HG03342 (cell line): ENCODE data around the gene EIF3L.
A peak's percentile ranks its signal among the peaks of the same experiment; 100 is the strongest.

Experiments
- ATAC-seq: cut with Tn5 transposase; IDR thresholded peaks from one replicate; pipeline ENCODE4 v1.9.1; 2021; ENCODE audit warnings: mild to moderate bottlenecking, moderate library complexity; ENCODE audit not compliant: unreplicated experiment

The EIF3L gene

GRCh38 chr22:37904572-37905533 is 55.6 kb downstream of the EIF3L start:
- ATAC-seq, result no peak

GRCh38 chr22:37905534-37906363 is 56.5 kb downstream of the EIF3L start, which contains the start of gene MICALL1:
MICALL1 (plus strand) TSS chr22:37906297; CDS start chr22:37906423, 126 bp downstream.
- ATAC-seq, result peak; percentile 68

- ATAC-seq, result peak; percentile 18
Observed at GRCh38 chr22:37906364-37907008, 57.3 kb downstream of the EIF3L start.

GRCh38 chr22:37907036-37907954 is 58.1 kb downstream of the EIF3L start:
- no peak for ATAC-seq

DNA sequence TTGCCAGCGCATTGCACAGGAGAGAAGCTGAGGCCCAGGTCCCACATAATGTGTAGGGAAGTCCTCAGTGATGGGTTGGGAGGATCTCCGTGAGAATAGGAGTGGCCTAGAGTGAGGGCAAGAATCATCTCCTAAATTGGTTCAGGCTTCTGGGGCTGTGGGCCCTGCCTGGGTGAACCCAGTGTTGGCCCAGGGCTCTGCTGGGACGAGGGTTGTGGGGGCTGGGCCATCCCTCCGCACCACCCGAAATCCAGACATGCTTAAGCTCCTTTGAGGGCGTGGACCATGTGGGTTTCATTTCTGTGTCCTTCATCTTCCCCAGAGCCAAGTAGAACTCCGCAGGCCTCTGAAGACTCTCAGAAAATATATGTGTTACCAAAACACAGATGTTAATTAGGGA is 60.5 kb downstream of the EIF3L start:
- no peak for ATAC-seq

- no peak for ATAC-seq
Observed at GRCh38 chr22:37910890-37911672, 61.9 kb downstream of the EIF3L start.

DNA sequence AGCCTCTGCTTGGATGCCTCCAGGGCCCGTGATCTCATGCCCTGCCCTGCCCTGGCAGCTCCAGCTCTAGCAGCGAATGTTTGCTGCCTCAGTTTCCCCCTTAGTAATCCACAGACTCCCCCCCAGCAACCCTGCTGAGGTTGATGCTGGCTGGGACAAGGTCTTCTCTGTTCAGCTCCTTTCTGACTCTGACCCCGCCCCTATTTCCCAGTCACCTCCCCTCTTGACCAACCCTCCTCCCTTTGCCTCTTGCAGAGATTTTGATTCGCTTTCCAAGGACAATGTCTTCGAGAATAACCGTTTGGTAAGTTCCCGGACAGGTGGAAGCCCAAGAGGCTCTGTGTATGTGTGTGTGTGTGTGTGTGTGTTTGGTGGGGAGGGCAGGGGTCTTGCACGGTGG is 62.5 kb downstream of the EIF3L start:
- ATAC-seq, result no peak

DNA sequence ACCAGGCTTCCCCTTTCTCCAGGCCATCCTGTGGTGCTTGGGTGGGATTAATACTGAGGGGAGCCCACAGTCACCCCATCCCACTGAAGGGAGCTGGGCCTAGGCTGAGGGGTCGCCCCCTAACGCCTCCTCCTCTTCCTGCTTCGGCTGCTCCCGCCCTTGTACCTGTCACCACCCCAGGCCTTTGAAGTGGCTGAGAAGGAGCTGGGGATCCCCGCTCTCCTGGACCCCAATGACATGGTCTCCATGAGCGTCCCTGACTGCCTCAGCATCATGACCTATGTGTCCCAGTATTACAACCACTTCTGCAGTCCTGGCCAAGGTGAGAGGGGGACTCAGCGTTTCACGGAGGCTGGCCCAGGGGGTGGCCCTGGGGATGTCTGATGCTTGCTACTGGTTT is 63.0 kb downstream of the EIF3L start:
- ATAC-seq, result no peak

GRCh38 chr22:37913233-37913721 is 64.1 kb downstream of the EIF3L start:
- no peak for ATAC-seq

DNA sequence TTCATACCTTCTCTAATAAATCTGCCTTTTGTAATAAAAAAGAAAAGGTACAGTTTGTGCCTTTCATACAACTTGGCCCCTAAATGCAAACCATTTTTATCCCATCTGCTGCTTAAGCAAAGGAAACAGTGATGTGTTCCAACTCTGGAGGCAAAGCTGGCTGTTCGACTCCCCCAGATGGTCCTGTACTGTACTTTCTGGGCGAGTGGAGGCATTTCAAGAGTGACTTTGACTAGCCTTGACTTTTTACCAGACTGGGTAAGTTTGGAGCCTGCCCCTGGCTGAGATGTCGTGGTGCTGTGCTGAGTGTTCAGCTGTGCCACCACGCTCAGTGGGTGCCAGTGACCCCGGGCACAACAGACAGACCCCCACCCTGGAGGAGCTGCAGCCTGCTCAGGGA is 67.1 kb downstream of the EIF3L start:
- no peak for ATAC-seq

GRCh38 chr22:37917874-37918548 is 68.8 kb downstream of the EIF3L start:
- ATAC-seq, result no peak

GRCh38 chr22:37918580-37919270 is 69.5 kb downstream of the EIF3L start:
- ATAC-seq, result no peak

- no peak for ATAC-seq
Observed at GRCh38 chr22:37920126-37920525, 70.9 kb downstream of the EIF3L start.

DNA sequence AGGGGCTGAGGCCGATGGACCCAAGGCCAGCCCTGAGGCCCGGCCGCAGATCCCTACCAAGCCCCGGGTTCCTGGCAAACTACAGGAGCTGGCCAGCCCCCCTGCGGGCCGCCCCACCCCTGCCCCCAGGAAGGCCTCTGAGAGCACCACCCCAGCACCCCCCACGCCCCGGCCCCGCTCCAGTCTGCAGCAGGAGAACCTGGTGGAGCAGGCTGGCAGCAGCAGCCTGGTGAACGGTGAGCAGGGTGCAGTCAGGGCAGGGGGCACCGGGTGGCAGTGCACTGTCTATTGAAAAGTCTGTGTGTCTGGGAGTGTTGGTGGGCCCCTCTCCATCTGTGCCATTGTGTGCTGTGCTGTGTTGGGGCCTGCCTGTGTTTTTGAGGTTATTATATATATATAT is 73.0 kb downstream of the EIF3L start:
- ATAC-seq, result no peak

GRCh38 chr22:37923927-37924326 is 74.7 kb downstream of the EIF3L start:
- no peak for ATAC-seq

DNA sequence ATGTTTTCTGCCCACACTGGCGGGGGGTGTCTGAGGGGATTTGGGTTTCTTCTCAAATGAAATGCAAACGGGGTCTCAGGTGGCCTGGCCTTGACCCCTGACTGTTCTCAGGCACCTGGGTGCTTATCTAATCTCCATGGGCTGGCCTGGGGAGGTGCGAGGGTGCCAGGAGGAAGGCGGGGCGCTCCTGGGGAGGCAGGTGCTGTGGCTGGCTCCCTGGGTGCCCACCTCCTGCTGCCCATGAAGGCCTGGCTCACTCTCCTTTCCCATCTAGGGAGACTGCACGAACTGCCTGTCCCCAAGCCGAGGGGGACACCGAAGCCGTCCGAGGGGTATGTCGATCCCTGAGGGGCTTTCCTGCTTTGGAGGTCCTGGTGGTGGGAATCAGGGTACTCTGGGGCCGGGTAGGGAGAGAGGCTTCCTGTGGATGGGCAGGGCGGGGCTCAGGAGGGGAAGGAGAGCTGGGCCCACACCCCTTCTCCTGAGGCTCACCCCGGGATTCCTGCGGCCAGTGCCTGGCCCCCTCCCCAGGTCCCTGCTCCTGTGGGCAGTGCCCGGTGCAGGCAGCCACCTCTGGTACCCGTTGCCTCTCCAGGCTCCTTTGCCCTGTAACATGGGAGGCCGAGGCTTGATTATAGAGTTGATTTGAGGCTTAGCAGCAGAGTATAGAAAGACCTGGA is 75.3 kb downstream of the EIF3L start:
- ATAC-seq, result no peak

DNA sequence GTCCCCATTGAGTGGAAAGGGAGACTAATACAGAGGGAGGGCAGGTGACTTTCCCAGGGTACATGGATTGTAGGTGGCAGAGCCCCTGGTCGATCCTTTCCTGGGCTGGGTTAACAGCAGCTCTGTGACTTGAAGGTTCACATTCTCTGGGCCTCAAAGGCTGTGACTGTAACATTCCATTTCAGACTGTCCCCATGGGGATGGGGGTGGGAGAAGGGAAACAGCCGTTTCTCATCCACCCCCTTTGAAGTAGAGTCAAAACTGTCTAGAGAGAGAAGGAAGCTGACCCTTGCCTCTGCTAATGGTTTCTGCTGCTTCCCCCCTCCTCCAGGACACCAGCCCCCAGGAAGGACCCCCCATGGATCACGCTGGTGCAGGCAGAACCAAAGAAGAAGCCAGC is 76.1 kb downstream of the EIF3L start:
- no peak for ATAC-seq
